Psoas muscle (tissue), 8 donors: ENCODE results near the gene GATA1. TPM values are rescaled to one million over a fixed set of nuclear protein-coding genes. Genes with fewer than 3 reads are reported as not detected.

Source experiments
- ATAC-seq, 4 donors: fragments of 200-7000 bp; cut with Tn5 transposase; one replicate each; pipeline ENCODE4 v1.9.1; 2020; ENCODE audit warnings: moderate library complexity in 3 of 4, mild to moderate bottlenecking in 2 of 4
- DNase-seq, 2 donors: peaks; one replicate each; pipeline ENCODE4 v3.0.0-alpha.2; 2020
- H3K27ac ChIP-seq: fragments of 200-600 bp; one replicate; pipeline ENCODE4 v1.8.0; 2022
- H3K27me3 ChIP-seq, 3 donors: fragments of 200-600 bp in 1 of 3; one replicate each; pipeline versions ENCODE4 v1.6.1 to v1.8.0; 2013 to 2022; ENCODE audit warnings: low read length in 2 of 3, mild to moderate bottlenecking in 2 of 3, moderate library complexity in 1 of 3; ENCODE audit not compliant: insufficient read depth in 3 of 3
- H3K36me3 ChIP-seq, 2 donors: fragments of 200-600 bp in 1 of 2; one replicate each; pipeline versions ENCODE4 v1.6.1 to v1.8.0; 2013 to 2022; ENCODE audit warnings: low read depth in 1 of 2, mild to moderate bottlenecking in 1 of 2, moderate library complexity in 1 of 2; ENCODE audit not compliant: insufficient read depth in 1 of 2
- H3K4me1 ChIP-seq: fragments of 200-600 bp; one replicate; pipeline ENCODE4 v1.8.0; 2022
- H3K4me3 ChIP-seq: fragments of 200-600 bp; one replicate; pipeline ENCODE4 v1.8.0; 2022; ENCODE audit warnings: mild to moderate bottlenecking
- H3K9me3 ChIP-seq: fragments of 200-600 bp; one replicate; pipeline ENCODE4 v1.8.0; 2022
- CTCF ChIP-seq: fragments of 200-600 bp; IDR thresholded peaks from one replicate; pipeline ENCODE4 v1.8.0; 2022; ENCODE audit warnings: antibody characterized with exemption
- WGBS, 3 donors: extraction: QIAGEN DNeasy Blood & Tissue Kit; methylation state at CpG; one replicate each; pipeline versions ENCODE4 v1.1.6 to v1.1.7; 2013; 5-methylcytosine and 5-hydroxymethylcytosine counted together
- intact Hi-C, 2 donors: fragments of 100-400 bp; cut with DNase I; formaldehyde crosslinking; loops; one replicate each; pipeline versions ENCODE4 v1.11.0 to v1.14.2; 2022
- polyA plus RNA-seq, 3 donors: library from polyadenylated mRNA; stranded (reverse); fragments of 200-250 nt; gene quantifications; one replicate each; pipeline ENCODE4 v1.2.3, GENCODE V29; 2013
- total RNA-seq, 4 donors: library from RNA; stranded (reverse); fragmentation: NEBNext Ultra II Directional in 2 of 4; extraction: Animal tissue kit (Norgen Biotek cat#: 25700) in 2 of 4; gene quantifications; one replicate each; pipeline versions ENCODE4 v1.2.1 to v1.2.4, GENCODE V29; 2021 to 2023
- donor health status: healthy with polysubstance abuse.
- donor health status: DM: no; HTN: no; CAD: no; lungs with moderate emphysema.
- donor health status: Bipolar disorder and iron deficiency.
- donor health status: healthy.
- donor health status: DM: yes; HTN: yes; CAD: no.
- donor health status: DM: no; HTN: no; CAD: no.
- donor health status: DM: no; HTN: no; CAD: no.
- donor health status: DM: yes; HTN: yes; CAD: no.

Gene GATA1
- total and polyA plus RNA-seq, 7 donors: 0.03 to 0.17 (median 0.04) TPM; not detected in 4

- Histone ChIP-seq H3K27me3 (peaks cover 0 to 37% (median 0%) of the 10 kb centered on the region in 3 donors), H3K27ac (no peak overlapping the region), H3K4me1 (no peaks in the 10 kb centered on the region), H3K4me3 (no peak overlapping the region), H3K36me3 (no peaks in the 10 kb centered on the region), H3K9me3 (no peaks in the 10 kb centered on the region)
- no peak for TF ChIP-seq CTCF
- WGBS, 3 donors: 55 to 58% (median 56%) methylated on average over 3 of the region's 3 CpGs
- intact Hi-C loops: no loop called here
- DNase-seq (no peak), ATAC-seq (no peak)
These were observed 1.7 kb upstream of the GATA1 start for GRCh38 chrX:48784726-48785125.

GRCh38 chrX:48785186-48785539 is 1.2 kb upstream of the GATA1 start:
- H3K4me3 ChIP-seq: no peak overlapping the region
- peaks cover 0 to 37% (median 0%) of the 10 kb centered on the region in 3 donors for H3K27me3 ChIP-seq
- intact Hi-C loops: no loop called here
- H3K27ac ChIP-seq: no peak overlapping the region
- 70 to 100% methylated on average over 1 of the region's 1 CpG; no CpG with 5 or more reads in 1 of the 3 donors for WGBS, 3 donors
- DNase-seq (no peak), ATAC-seq (no peak)
- H3K36me3 ChIP-seq: no peaks in the 10 kb centered on the region
- no peaks in the 10 kb centered on the region for H3K4me1 ChIP-seq
- TF ChIP-seq CTCF: no peak
- H3K9me3 ChIP-seq: no peaks in the 10 kb centered on the region

- H3K4me3 ChIP-seq: no peak overlapping the region
- intact Hi-C loops: no loop called here
- no peaks in the 10 kb centered on the region for H3K9me3 ChIP-seq
- H3K36me3 ChIP-seq: no peaks in the 10 kb centered on the region
- no peak overlapping the region for H3K27ac ChIP-seq
- H3K4me1 ChIP-seq: no peaks in the 10 kb centered on the region
- DNase-seq: no peak
- WGBS, 3 donors: 75 to 89% (median 84%) methylated on average over 16 of the region's 16 CpGs
- H3K27me3 ChIP-seq: peaks cover 0 to 37% (median 0%) of the 10 kb centered on the region in 3 donors
- ATAC-seq: no peak
- no peak for TF ChIP-seq CTCF
These were observed 713 bp upstream of the GATA1 start for GRCh38 chrX:48785540-48786214.

GRCh38 chrX:48786825-48787504 is 575 bp downstream of the GATA1 start:
- H3K27me3 ChIP-seq: peaks cover 0 to 37% (median 0%) of the 10 kb centered on the region in 3 donors
- H3K27ac ChIP-seq: no peak overlapping the region
- no peaks in the 10 kb centered on the region for H3K4me1 ChIP-seq
- TF ChIP-seq CTCF: no peak
- DNase-seq (no peak), ATAC-seq (no peak)
- no peaks in the 10 kb centered on the region for H3K36me3 ChIP-seq
- intact Hi-C loops: no loop called here
- no peak overlapping the region for H3K4me3 ChIP-seq
- 59 to 75% (median 67%) methylated on average over 6 of the region's 6 CpGs for WGBS, 3 donors
- no peaks in the 10 kb centered on the region for H3K9me3 ChIP-seq
